Keratinocyte (primary cell): ENCODE data around the gene SETBP1.

Experiments used
- CTCF ChIP-seq, 3 experiments: IDR thresholded peaks in 1 of 3; conservative IDR thresholded peaks in 1 of 3; optimal IDR thresholded peaks in 1 of 3; 2 replicates in 2 of 3; 3 replicates in 1 of 3; pipeline versions ENCODE3 to v1.5.1; 2011; ENCODE audit warnings: low read length in 3 of 3, mild to moderate bottlenecking in 3 of 3, moderate library complexity in 2 of 3, control low read depth in 1 of 3, inconsistent platforms in 1 of 3; ENCODE audit not compliant: insufficient read depth in 2 of 3; ENCODE audit errors: extremely low read depth in 1 of 3
- EZH2 ChIP-seq: IDR thresholded peaks from one replicate; pipeline ENCODE4 v1.6.1; 2012; ENCODE audit warnings: inconsistent platforms, mild to moderate bottlenecking, low read length, moderate library complexity

DNA sequence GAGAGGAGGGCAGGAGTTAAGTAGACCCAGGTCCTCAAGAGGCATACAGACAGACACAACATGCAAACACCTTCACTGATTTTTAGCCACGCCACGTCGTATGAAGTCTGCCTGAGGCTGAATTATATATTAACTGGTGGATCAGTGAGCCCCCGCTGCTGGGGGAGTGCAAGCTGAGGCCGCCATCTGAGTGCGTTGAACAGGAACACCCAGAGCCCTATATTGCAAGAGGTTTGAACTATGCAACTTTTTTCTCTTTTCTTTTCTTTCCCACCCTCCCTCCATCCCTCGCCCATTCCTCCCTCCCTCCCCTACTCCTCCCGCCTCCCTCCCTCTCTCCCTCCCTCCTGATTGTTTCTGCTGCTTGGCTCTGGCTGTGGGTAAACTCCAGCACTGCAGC lies 30.2 kb downstream of the SETBP1 start:
- no peak for TF ChIP-seq EZH2
- no peak for TF ChIP-seq CTCF (optimal IDR thresholded peaks at IDR 0.05 in 1 of 3, IDR thresholded peaks at IDR 0.05 in 1 of 3, conservative IDR thresholded peaks at IDR 0.05 in 1 of 3; ENCODE audit: extremely low read depth in 1 of 3, insufficient read depth in 2 of 3, low read length in 3 of 3)
